NCI-H146 (cell line): Measurements from ENCODE around the gene PCDHGA11.
"Not testable (repeated sequence)": the region's sequence is repeated elsewhere in the genome, so short reads cannot be mapped to it uniquely, and the experiment has no call there.

Source experiments
- DNase-seq: peaks from one replicate; lab custom pipeline; 2025; lab: John Stamatoyannopoulos, UW

PCDHGA11 gene

DNA sequence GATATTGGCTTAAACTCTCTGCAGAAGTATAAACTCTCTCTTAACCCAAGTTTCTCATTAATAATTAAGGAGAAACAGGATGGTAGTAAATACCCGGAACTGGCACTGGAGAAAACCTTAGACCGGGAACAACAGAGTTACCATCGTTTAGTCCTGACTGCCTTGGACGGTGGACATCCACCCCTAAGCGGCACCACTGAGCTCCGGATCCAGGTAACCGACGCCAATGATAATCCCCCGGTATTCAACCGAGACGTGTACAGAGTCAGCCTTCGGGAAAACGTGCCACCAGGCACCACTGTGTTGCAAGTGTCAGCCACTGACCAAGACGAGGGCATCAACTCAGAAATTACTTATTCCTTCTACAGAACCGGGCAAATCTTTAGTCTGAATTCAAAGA, 22.2 kb upstream of the PCDHGA11 start:
- DNase-seq, result no peak

DNA sequence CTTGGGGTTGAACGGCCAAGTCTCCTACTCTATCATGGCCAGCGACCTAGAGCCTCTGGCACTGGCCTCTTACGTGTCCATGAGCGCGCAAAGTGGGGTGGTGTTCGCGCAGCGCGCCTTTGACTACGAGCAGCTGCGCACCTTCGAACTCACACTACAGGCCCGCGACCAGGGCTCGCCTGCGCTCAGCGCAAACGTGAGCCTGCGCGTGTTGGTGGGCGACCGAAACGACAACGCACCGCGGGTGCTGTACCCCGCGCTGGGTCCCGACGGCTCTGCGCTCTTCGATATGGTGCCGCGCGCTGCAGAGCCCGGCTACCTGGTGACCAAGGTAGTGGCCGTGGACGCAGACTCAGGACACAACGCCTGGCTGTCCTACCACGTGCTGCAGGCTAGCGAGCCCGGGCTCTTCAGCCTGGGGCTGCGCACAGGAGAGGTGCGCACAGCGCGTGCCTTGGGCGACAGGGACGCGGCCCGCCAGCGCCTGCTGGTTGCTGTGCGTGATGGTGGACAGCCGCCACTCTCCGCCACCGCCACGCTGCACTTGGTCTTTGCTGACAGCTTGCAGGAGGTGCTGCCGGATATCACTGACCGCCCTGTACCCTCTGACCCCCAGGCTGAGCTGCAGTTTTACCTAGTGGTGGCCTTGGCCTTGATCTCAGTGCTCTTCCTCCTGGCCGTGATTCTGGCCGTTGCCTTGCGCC, 21.1 kb upstream of the PCDHGA11 start:
- DNase-seq, result no peak

DNA sequence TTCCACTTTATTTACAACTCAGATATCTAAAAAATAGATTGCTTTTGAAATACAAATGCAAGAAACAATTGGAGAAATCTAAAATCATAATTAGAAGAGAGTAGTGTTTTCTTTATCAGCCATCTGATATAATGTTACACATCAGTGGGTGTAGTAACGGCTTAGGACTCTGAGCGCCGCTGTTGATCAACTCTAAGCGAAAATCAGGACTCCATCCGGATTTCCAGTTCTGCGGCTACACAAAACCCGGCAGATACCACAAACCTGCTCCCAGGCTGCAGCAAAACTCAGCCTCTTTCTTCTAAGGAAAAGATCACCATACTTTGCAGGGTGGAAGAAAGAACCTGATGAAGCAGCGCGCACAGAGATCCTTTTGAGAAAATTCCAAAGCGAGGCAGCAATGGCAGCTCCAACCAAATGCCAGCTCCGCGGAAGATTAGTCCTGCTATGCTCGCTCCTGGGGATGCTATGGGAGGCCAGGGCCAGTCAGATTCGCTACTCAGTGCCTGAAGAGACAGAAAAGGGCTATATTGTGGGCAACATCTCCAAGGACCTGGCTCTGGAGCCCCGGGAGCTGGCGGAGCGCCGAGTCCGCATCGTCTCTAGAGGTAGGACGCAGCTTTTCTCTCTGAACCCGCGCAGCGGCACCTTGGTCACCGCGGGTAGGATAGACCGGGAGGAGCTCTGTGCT, 18.2 kb upstream of the PCDHGA11 start, which contains the start of gene PCDHGA9:
Gene PCDHGA9 (plus strand): TSS at position 226 of the 691 bp plus-strand sequence. CDS start 175 bp downstream, at position 401.
- DNase-seq, result no peak

DNA sequence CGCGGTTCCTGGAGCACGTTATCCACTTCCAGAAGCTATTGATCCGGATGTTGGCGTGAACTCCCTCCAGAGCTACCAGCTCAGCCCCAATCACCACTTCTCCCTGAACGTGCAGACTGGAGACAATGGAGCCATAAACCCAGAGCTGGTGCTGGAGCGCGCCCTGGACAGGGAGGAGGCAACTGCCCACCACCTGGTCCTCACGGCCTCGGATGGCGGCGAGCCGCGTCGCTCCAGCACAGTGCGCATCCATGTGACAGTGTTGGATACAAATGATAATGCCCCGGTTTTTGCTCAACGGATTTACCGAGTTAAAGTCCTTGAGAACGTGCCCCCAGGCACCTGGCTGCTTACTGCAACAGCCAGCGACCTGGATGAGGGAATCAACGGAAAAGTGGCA, 17.5 kb upstream of the PCDHGA11 start:
- no peak for DNase-seq

DNA sequence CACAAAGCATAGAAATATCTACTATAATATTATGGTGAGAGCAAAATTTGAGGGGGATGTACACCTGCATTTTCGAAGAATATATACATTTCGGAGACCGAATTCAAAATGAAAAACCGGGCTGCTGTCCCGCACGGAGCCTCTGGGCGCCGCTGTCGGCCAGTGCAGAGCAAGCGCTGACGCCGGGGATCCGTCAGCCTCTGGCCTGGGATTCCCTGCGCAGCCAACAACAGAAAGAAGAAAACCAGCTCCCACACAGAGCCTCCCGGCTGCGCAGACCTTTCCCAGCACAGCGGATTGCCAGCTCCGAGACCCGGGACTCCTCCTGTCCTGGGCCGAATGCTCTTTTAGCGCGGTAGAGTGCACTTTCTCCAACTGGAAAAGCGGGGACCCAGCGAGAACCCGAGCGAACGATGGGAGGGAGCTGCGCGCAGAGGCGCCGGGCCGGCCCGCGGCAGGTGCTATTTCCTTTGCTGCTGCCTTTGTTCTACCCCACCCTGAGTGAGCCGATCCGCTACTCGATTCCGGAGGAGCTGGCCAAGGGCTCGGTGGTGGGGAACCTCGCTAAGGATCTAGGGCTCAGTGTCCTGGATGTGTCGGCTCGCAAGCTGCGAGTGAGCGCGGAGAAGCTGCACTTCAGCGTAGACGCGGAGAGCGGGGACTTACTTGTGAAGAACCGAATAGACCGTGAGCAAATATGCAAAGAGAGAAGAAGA, 12.9 kb upstream of the PCDHGA11 start, which contains the start of gene PCDHGB6:
Gene PCDHGB6 (plus strand): TSS at position 232 of the 716 bp plus-strand sequence. CDS start 182 bp downstream, at position 414.
- not testable (repeated sequence) for DNase-seq

DNA sequence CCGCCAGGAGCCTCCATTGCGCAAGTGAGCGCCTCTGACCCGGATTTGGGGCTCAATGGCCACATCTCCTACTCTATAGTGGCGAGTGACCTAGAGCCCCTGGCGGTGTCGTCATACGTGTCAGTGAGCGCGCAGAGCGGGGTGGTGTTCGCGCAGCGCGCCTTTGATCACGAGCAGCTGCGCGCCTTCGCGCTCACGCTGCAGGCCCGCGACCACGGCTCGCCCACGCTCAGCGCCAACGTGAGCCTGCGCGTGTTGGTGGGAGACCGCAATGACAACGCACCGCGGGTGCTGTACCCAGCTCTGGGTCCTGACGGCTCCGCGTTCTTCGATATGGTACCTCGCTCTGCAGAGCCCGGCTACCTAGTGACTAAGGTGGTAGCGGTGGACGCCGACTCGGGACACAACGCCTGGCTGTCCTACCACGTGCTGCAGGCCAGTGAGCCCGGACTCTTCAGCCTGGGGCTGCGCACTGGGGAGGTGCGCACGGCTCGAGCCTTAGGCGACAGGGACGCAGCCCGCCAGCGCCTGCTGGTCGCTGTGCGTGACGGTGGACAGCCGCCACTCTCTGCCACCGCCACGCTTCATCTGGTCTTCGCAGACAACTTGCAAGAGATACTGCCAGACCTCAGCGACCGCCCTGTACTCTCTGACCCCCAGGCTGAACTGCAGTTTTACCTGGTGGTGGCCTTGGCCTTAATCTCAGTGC, 11.1 kb upstream of the PCDHGA11 start:
- DNase-seq, result no peak

DNA sequence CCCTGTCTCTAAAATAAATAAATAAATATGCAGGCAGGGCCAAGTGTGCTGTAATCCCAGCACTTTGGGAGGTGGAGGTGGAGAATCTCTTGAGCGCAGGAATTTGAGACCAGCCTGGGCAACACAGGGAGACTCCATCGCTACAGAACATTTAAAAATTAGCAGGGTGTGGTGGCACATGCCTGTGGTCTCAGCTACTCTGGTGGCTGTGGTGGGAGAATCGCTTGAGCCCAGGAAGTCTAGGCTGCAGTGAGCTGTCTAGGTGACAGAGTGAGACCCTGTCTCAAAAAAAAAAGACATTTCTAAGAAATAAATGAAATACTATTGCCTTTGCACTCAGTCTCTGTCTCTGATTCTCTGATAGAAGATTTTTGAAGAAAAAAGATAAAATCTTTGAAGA, 9.3 kb upstream of the PCDHGA11 start:
- DNase-seq, result no peak

DNA sequence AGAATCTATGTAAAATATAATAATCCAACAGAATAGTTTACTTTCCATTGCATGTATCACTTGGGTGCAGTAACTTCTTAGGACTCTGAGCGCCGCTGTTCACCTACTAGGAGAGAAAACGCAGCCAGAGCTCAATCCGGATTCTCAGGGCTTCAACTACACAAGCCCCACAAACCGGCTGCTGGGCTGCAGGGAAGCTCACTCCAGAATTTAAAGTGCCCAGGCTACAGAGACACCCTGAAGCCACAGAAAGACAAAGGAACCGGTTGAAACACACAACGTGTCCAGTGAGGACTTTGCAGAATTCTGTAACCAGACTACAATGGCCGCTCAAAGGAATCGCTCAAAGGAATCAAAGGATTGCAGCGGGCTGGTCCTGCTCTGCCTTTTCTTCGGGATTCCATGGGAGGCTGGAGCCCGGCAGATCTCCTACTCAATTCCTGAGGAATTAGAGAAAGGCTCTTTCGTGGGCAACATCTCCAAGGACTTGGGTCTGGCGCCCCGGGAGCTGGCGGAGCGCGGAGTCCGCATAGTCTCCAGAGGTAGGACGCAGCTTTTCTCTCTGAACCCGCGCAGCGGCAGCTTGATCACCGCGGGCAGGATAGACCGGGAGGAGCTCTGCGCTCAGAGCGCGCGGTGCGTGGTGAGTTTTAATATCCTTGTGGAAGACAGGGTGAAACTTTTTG, 7.9 kb upstream of the PCDHGA11 start, which contains the start of gene PCDHGA10:
Gene PCDHGA10 (plus strand): TSS at position 134 of the 686 bp plus-strand sequence. CDS start 189 bp downstream, at position 323.
- no peak for DNase-seq

DNA sequence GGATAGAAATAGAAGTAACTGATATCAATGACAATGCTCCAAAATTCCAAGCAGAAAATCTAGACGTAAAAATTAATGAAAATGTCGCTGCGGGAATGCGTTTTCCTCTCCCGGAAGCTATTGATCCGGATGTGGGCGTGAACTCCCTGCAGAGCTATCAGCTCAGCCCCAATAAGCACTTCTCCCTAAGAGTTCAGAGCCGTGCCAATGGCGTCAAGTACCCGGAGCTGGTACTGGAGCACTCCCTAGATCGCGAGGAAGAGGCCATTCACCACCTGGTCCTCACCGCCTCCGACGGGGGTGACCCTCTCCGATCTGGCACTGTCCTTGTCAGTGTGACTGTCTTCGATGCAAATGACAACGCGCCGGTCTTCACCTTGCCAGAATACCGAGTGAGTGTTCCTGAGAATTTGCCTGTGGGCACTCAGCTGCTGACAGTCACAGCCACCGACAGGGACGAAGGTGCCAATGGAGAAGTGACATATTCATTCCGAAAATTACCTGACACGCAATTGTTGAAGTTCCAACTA, 7.2 kb upstream of the PCDHGA11 start:
- no peak for DNase-seq

DNA sequence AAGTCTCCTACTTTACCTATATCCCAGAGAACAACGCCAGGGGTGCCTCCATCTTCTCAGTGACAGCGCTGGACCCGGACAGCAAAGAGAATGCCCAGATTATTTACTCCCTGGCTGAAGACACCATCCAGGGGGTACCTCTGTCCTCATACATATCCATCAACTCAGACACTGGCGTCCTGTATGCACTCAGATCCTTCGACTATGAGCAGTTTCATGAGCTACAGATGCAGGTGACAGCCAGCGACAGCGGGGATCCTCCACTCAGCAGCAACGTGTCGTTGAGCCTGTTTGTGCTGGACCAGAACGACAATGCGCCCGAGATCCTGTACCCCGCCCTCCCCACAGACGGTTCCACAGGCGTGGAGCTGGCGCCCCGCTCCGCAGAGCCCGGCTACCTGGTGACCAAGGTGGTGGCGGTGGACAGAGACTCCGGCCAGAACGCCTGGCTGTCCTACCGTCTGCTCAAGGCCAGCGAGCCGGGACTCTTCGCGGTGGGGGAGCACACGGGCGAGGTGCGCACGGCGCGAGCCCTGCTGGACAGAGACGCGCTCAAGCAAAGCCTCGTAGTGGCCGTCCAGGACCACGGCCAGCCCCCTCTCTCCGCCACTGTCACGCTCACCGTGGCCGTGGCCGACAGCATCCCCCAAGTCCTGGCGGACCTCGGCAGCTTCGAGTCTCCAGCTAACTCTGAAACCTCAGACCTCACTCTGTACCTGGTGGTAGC, 6.1 kb upstream of the PCDHGA11 start:
- DNase-seq, result not testable (repeated sequence)

DNA sequence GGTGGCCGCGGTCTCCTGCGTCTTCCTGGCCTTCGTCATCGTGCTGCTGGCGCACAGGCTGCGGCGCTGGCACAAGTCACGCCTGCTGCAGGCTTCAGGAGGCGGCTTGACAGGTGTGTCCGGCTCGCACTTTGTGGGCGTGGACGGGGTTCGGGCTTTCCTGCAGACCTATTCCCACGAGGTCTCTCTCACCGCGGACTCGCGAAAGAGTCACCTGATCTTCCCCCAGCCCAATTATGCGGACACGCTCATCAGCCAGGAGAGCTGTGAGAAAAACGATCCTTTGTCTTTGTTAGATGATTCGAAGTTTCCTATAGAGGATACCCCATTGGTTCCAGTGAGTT, 5.6 kb upstream of the PCDHGA11 start:
- not testable (repeated sequence) for DNase-seq

DNA sequence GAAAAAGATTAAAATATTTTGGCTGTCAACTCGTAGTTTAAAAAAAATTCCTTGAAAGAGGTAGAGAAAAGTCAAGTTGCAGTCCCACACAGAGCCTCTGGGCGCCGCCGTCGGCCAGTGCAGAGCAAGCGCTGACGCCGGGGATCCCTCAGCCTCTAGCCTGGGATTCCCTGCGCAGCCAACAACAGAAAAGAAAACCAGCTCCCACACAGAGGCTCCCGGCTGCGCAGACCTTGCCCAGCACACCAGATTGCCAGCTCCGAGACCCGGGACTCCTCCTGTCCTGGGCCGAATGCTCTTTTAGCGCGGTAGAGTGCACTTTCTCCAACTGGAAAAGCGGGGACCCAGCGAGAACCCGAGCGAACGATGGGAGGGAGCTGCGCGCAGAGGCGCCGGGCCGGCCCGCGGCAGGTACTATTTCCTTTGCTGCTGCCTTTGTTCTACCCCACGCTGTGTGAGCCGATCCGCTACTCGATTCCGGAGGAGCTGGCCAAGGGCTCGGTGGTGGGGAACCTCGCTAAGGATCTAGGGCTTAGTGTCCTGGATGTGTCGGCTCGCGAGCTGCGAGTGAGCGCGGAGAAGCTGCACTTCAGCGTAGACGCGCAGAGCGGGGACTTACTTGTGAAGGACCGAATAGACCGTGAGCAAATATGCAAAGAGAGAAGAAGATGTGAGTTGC, 3.2 kb upstream of the PCDHGA11 start, which contains the start of gene PCDHGB7:
Gene PCDHGB7 (plus strand): TSS at position 184 of the 679 bp plus-strand sequence. CDS start 183 bp downstream, at position 367.
- DNase-seq, result peak; percentile 1

DNA sequence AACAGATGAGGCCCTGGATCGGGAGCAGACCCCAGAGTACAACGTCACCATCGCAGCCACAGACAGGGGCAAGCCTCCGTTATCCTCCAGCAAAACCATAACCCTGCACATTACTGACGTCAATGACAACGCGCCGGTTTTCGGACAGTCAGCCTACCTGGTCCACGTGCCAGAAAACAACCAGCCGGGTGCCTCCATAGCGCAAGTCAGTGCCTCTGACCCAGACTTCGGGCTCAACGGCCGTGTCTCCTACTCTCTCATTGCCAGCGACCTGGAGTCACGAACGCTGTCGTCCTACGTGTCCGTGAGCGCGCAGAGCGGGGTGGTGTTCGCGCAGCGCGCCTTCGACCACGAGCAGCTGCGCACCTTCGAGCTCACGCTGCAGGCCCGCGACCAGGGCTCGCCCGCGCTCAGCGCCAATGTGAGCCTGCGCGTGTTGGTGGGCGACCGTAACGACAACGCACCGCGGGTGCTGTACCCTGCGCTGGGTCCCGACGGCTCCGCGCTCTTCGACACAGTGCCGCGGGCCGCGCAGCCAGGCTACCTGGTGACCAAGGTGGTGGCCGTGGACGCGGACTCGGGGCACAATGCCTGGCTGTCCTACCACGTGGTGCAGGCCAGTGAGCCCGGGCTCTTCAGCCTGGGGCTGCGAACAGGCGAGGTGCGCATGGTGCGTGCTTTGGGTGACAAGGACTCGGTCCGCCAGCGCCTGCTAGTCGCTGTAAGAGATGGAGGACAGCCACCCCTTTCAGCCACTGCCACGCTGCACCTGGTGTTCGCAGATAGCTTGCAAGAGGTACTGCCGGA, 1.6 kb upstream of the PCDHGA11 start:
- no peak for DNase-seq

DNA sequence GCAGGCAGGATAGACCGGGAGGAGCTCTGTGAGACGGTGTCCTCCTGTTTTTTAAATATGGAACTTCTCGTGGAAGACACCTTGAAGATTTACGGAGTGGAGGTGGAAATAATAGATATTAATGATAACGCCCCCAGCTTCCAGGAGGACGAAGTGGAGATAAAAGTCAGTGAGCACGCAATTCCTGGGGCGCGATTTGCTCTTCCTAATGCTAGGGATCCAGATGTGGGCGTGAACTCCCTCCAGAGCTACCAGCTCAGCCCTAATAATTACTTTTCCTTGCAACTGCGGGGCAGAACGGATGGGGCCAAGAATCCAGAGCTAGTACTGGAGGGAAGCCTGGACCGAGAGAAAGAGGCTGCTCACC, 621 bp downstream of the PCDHGA11 start:
- no peak for DNase-seq

DNA sequence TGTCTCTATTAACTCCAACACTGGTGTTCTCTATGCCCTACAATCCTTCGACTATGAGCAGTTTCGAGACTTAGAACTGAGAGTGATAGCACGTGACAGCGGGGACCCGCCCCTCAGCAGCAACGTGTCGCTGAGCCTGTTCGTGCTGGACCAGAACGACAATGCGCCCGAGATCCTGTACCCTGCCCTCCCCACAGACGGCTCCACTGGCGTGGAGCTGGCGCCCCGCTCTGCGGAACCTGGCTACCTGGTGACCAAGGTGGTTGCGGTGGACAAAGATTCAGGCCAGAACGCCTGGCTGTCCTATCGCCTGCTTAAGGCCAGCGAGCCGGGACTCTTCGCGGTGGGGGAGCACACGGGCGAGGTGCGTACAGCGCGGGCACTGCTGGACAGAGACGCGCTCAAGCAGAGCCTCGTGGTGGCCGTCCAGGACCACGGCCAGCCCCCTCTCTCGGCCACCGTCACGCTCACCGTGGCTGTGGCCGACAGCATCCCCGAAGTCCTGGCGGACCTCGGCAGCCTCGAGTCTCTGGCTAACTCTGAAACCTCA, 2.0 kb downstream of the PCDHGA11 start:
- DNase-seq, result no peak

DNA sequence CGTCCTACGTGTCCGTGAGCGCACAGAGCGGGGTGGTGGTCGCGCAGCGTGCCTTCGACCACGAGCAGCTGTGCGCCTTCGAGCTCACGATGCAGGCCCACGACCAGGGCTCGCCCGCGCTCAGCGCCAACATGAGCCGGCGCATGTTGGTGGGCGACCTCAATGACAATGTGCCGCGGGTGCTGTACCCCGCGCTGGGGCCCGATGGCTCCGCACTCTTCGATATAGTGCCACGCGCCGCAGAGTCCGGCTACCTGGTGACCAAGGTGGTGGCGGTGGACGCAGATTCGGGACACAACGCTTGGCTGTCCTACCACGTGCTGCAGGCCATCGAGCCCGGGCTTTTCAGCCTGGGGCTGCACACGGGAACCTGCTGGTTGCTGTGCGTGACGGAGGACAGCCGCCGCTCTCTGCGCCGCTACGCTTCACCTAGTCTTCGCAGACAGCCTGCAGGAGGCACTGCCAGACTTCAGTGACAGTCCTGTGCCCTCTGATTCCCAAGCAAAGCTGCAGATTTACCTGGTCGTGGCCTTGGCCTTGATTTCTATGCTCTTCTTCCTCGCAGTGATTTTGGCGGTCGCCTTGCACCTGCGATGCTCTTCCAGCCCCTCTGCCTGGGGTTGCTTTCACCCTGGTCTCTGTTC, 7.1 kb downstream of the PCDHGA11 start:
- no peak for DNase-seq

DNA sequence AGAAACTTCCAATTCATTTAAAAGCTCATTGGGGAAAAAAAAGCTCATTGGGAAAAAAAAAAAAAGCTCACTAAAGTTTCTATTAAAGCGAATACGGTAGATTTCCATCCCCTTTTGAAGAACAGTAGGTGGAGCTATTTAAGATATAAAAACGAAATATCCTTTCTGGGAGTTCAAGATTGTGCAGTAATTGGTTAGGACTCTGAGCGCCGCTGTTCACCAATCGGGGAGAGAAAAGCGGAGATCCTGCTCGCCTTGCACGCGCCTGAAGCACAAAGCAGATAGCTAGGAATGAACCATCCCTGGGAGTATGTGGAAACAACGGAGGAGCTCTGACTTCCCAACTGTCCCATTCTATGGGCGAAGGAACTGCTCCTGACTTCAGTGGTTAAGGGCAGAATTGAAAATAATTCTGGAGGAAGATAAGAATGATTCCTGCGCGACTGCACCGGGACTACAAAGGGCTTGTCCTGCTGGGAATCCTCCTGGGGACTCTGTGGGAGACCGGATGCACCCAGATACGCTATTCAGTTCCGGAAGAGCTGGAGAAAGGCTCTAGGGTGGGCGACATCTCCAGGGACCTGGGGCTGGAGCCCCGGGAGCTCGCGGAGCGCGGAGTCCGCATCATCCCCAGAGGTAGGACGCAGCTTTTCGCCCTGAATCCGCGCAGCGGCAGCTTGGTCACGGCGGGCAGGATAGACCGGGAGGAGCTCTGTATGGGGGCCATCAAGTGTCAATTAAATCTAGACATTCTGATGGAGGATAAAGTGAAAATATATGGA, 9.7 kb downstream of the PCDHGA11 start, which contains the start of gene PCDHGA12:
Gene PCDHGA12 (plus strand): TSS at position 176 of the 782 bp plus-strand sequence. CDS start 253 bp downstream, at position 429.
- no peak for DNase-seq
